Transverse colon (tissue), 4 donors: ENCODE measurements around the gene ITIH5. TPM values are rescaled to one million over a fixed set of nuclear protein-coding genes. Genes with fewer than 3 reads are reported as not detected.

Experiments
- DNase-seq: peaks from one replicate; pipeline ENCODE4 v3.0.0-alpha.2; 2019
- H3K27ac ChIP-seq, 4 donors: fragments of 200-600 bp; sonication (generic); 2 replicates each; pipeline ENCODE4 v1.5.1; 2016 to 2018; ENCODE audit warnings: inconsistent platforms in 4 of 4
- H3K27me3 ChIP-seq: fragments of 200-600 bp; sonication (generic); 2 replicates; pipeline ENCODE4 v1.5.1; 2017; ENCODE audit warnings: inconsistent platforms
- H3K36me3 ChIP-seq, 4 donors: fragments of 200-600 bp; sonication (generic); 2 replicates each; pipeline ENCODE4 v1.5.1; 2017 to 2019; ENCODE audit warnings: inconsistent platforms in 4 of 4
- H3K4me1 ChIP-seq, 4 donors: fragments of 200-600 bp; sonication (generic); 2 replicates each; pipeline ENCODE4 v1.5.1; 2017 to 2020; ENCODE audit warnings: inconsistent platforms in 4 of 4
- H3K4me3 ChIP-seq, 4 donors: fragments of 200-600 bp; sonication (generic); 1 replicate in 1 of 4; 2 replicates in 3 of 4; pipeline versions ENCODE4 v1.5.1 to v1.6.1; 2017 to 2019; ENCODE audit warnings: inconsistent platforms in 4 of 4
- H3K9me3 ChIP-seq, 2 donors: fragments of 200-600 bp; sonication (generic); 2 replicates each; pipeline ENCODE4 v1.5.1; 2017 to 2019; ENCODE audit warnings: inconsistent platforms in 2 of 2
- CTCF ChIP-seq, 5 experiments: fragments of 200-600 bp in 3 of 5; fragments of 450-650 bp in 2 of 5; sonication (generic) in 3 of 5; IDR thresholded peaks; 1 replicate in 2 of 5; 2 replicates in 3 of 5; pipeline ENCODE4 v1.5.1; 2016 to 2017; ENCODE audit warnings: antibody characterized with exemption in 5 of 5, inconsistent platforms in 3 of 5, mild to moderate bottlenecking in 2 of 5, moderate library complexity in 1 of 5
- EP300 ChIP-seq: sonication (generic); formaldehyde crosslinking; IDR thresholded peaks from one replicate; pipeline ENCODE4 v1.6.1; 2017; ENCODE audit warnings: antibody characterized with exemption, low read depth
- POLR2A ChIP-seq: fragments of 450-650 bp; IDR thresholded peaks from one replicate; pipeline ENCODE4 v1.6.1; 2016; ENCODE audit warnings: antibody characterized with exemption, mild to moderate bottlenecking, moderate library complexity
- POLR2AphosphoS5 ChIP-seq, 3 donors: sonication (generic); formaldehyde crosslinking; IDR thresholded peaks; one replicate each; pipeline ENCODE4 v1.6.1; 2016; ENCODE audit warnings: antibody characterized with exemption in 3 of 3
- WGBS, 2 donors: methylation state at CpG; one replicate each; pipeline ENCODE4 v1.1.5; 2018; ENCODE audit warnings: low coverage in 1 of 2; 5-methylcytosine and 5-hydroxymethylcytosine counted together
- in situ Hi-C, 4 donors: fragments of 200-750 bp; cut with MboI; loops; one replicate each; pipeline versions ENCODE4 v1.15.0 to v1.15.1; 2017; ENCODE audit warnings: low sequenced_read_pairs in 3 of 4, low pct_ligation_motif_present in 1 of 4, low pct_unique_long_range_greater_than_20kb in 1 of 4
- intact Hi-C: fragments of 100-400 bp; cut with DNase I; formaldehyde crosslinking; loops from one replicate; pipeline ENCODE4 v1.15.1; 2023; ENCODE audit warnings: low total_unique reads
- total RNA-seq, 4 donors: library from RNA; depleted of rRNA; stranded (reverse); fragments of >200 nt; gene quantifications; one replicate each; pipeline ENCODE4 v1.1.0, GENCODE V29; 2016

Gene ITIH5
- total RNA-seq, 4 donors from 2014 or later = 13.2 to 169 (median 17.0) TPM

- no peaks in the 10 kb centered on the region for H3K27me3 ChIP-seq
- no peak overlapping the region for H3K27ac ChIP-seq
- H3K4me3 ChIP-seq = no peak overlapping the region
- DNase-seq = no peak
- intact Hi-C loops = no loop called here
- WGBS, 2 donors = 89 to 100% methylated on average over 1 to 21 of the region's 21 CpGs
- no peaks in the 10 kb centered on the region for H3K36me3 ChIP-seq
- H3K4me1 ChIP-seq = peaks cover 0 to 7% (median 3%) of the 10 kb centered on the region in 4 donors
- H3K9me3 ChIP-seq = no peaks in the 10 kb centered on the region
- in situ Hi-C loops = no loop called here
- TF ChIP-seq POLR2A = no peak
- no peak for TF ChIP-seq CTCF (IDR thresholded peaks at IDR 0.05)
- no peak for TF ChIP-seq EP300
These were observed 90.4 kb downstream of the ITIH5 start for GRCh38 chr10:7576340-7576739.

- peak overlapping the region; percentile 25 to 60 (median 40) for H3K27ac ChIP-seq
- H3K36me3 ChIP-seq = no peaks in the 10 kb centered on the region
- intact Hi-C loops (no loop called here), in situ Hi-C loops (no loop called here)
- H3K27me3 ChIP-seq = no peaks in the 10 kb centered on the region
- H3K4me3 ChIP-seq = no peak overlapping the region
- 29 to 38% methylated on average over 2 to 3 of the region's 3 CpGs for WGBS, 2 donors
- DNase-seq = no peak
- H3K9me3 ChIP-seq = no peaks in the 10 kb centered on the region
- peaks cover 0 to 7% (median 3%) of the 10 kb centered on the region in 4 donors for H3K4me1 ChIP-seq
- TF ChIP-seq POLR2AphosphoS5 (IDR thresholded peaks at IDR 0.05) (peak; percentile 8 to 60 (median 34)), EP300 (no peak), POLR2A (no peak), CTCF (IDR thresholded peaks at IDR 0.05) (no peak)
These were observed 94.4 kb downstream of the ITIH5 start for GRCh38 chr10:7572391-7572790.

GRCh38 chr10:7571981-7572380 is 94.8 kb downstream of the ITIH5 start:
- Histone ChIP-seq H3K36me3 (no peaks in the 10 kb centered on the region), H3K27ac (peak overlapping the region; percentile 25 to 60 (median 40)), H3K27me3 (no peaks in the 10 kb centered on the region), H3K4me1 (peaks cover 0 to 7% (median 3%) of the 10 kb centered on the region in 4 donors), H3K4me3 (no peak overlapping the region), H3K9me3 (no peaks in the 10 kb centered on the region)
- in situ Hi-C loops = no loop called here
- TF ChIP-seq CTCF (IDR thresholded peaks at IDR 0.05) (no peak), POLR2A (no peak), EP300 (no peak), POLR2AphosphoS5 (IDR thresholded peaks at IDR 0.05) (no peak)
- intact Hi-C loops = no loop called here
- no peak for DNase-seq
- 65% methylated on average over 4 of the region's 4 CpGs for WGBS, 2 donors

- H3K4me3 ChIP-seq = no peak overlapping the region
- no peak for TF ChIP-seq POLR2A
- no peak for TF ChIP-seq EP300
- no peak for TF ChIP-seq CTCF (IDR thresholded peaks at IDR 0.05)
- no peak for TF ChIP-seq POLR2AphosphoS5 (IDR thresholded peaks at IDR 0.05)
- DNase-seq = no peak
- WGBS, 2 donors = 72 to 76% methylated on average over 3 to 4 of the region's 4 CpGs
- no peaks in the 10 kb centered on the region for H3K27me3 ChIP-seq
- H3K9me3 ChIP-seq = no peaks in the 10 kb centered on the region
- in situ Hi-C loops (no loop called here), intact Hi-C loops (no loop called here)
- H3K27ac ChIP-seq = no peak overlapping the region
- H3K4me1 ChIP-seq = peaks cover 0 to 16% (median 6%) of the 10 kb centered on the region in 4 donors
- H3K36me3 ChIP-seq = no peaks in the 10 kb centered on the region
These were observed 98.7 kb downstream of the ITIH5 start for GRCh38 chr10:7567911-7568620.
